ENCODE data around the gene RNASET2.
"Not testable (repeated sequence)": the region's sequence is repeated elsewhere in the genome, so short reads cannot be mapped to it uniquely, and the experiment has no call there.

RNASET2 gene

DNA sequence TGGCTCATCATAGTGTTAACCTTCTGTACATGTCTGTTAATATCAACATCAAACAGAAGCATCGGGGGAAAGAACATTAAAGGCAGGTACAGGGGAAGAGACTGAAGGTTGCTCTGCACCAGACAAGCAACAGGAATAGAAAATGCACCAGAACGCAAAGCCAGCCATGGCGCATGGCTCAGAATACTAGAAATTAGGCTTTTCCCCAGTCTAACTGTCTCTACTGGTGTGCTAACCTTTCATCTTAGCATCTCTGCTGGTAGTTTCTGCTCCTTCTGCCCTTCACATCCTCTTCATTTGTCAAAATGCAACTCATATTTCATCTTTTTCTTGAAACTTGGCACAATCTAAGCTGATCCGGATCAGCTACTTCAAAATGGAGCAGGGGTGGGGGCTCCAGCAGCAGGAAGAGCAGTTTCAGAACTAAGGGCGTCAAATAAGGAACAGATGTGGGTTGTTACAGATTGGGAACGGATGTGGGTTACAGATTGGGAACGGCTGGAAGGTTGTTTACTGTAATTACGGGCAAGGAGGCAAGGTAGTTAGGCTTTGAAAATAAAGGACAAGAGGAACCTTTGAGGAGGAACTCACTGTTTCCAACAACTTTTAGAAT is 13.1 kb upstream of the RNASET2 start:
- no peak for DNase-seq

DNA sequence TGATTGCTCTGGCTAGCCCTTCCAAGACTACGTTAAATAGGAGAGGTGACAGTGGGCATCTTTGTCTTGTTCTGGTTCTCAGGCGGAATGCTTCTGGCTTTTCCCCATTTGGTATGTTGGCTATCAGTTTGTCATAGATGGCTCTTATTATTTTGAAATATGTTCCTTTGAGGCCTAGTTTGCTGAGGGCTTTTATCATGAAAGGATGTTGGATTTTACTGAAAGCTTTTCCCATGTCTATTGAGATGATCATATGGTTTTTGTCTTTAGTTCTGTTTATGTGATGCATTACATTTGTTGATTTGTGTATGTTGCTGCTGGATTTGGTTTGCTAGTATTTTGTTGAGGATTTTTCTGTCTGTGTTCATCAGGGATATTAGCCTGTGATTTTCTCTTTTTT is 9.9 kb upstream of the RNASET2 start:
- DNase-seq = no peak

DNA sequence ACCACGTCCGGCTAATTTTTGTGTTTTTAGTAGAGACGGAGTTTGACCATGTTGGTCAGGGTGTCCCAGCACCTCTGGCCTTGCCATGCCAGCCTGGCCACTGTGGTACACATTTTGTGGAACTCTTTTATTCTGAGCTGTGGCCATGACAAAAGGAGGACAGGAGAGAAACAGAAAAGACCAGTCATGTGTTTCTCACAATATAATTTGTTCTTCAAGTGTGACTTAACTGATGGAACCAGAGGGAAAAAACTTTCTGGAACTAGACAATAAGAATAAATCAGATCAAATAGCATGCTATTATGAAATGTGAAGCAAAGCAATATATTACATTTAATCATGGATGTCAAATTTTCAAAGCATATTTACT is 4.2 kb upstream of the RNASET2 start:
- no peak for DNase-seq

DNA sequence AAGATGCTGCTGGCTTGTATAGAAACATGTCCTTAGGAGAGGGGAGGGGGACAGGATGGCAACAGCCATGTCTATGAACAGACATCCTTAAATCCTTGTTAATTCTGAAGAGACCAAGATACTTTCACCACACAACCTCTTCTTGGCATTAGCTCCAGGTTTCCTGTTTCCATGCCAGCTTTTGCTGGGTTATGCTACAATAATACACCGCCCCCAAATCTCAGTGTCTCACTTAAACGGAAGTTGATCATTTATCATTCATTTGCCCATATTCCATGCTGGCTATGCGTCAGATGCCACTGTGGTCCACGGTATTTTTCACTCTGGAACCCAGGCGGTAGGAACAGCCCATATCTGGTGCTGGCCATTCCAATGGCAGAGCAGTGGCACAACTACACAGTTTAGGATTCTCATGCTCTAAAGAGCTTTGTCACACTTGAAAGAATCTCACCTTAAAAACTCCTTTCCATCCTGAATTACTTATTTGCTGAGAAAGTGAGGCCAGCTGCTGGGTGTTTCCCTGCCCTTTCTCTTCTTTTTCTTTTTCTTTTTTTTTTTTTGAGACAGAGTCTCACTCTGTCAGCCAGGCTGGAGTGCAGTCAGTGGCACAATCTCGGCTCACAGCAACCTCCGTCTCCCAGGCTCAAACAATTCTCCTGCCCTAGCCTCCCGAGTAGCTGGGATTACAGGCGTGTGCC is 3.7 kb upstream of the RNASET2 start:
- no peak for DNase-seq

DNA sequence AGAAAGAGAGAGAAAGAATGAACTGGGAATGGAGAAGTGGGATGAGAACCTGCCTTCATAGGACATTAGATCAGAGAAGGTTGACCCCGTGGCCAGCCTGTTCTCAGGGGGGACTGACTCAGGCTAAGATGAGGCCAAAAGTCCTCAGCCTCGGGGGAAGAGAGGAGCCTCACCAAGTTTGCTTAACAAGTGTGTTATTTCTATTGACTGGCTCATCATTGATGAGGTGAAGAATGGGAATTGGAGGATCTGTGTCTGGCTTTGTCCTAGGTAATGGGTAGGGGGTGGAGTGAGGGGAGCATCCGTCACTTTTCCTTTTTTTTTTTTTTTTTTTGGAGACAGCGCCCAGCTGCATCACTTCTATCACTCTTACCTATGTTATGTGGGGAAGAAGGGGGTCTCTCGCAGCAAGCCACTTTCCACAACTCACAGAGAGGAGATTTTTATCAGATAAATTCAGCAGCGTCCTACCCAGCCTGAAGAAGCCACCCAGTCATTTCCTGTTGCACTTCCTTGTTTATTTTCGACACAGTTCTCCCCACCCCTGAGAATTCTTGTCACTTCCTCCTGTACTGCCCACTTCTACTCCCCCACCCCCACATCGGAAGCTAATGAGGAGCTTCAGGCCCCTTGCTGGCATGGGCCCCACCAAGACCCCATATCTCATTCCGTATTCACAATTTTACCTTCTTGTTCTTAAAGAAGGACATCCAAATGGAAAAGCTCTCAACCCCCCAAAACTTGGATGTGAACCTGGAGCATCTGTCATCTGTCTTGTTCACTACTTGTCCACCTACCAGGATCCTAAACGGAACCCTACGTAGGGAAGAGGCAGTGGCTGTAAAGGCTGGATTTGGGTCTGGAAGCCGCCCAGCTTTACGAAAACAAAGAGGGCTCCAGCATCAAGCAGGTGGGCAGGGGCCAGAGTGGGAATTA is 2.8 kb upstream of the RNASET2 start:
- no peak for DNase-seq

DNA sequence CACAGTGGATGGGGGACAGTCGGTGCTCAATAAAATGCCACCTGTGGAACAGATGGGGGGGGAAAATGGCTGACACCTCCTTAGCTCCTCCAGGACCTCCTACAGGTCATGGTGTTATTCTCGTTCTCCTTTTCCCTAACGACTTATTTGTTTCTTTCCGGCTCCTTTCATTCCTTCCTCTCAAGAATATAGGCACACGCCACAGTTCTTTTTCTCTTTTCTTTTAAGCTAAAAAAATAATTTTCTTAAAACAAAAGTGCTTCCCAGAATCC is 1.4 kb upstream of the RNASET2 start:
- no peak for DNase-seq

DNA sequence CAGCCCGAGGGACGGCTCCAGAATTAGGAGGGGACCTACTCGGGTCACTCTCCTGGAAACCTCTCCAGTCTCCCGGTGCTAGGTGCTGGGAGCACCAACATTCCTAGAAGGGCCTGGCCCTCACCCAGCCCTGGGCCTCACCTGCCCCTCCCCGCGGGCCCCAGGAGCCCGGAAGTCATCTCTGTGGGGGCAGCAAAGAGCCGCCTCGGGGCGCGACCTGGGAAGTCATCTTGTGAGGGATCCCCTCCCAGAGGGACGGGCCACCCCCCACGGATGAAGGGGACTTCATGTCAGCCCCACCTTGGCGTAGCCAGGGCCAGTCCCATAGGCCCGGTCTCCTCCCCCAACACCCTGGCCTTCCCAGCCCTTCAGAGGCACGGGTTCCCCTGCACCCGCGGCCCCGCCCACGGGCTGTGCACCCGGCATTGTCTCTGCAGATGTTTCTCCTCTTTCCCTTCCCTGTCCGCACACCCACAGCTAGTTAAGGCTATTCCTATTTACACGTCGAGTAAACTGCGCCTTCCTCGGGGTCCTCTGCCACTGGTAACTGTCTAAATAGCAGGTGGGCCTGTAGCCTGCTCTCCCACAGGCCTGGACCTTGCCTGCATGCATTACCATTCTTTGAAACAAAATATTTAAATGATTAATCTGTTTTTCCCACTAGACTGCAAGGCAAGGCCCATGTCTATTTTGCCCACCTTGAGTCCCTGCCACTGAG is 896 bp upstream of the RNASET2 start:
- DNase-seq = no peak

DNA sequence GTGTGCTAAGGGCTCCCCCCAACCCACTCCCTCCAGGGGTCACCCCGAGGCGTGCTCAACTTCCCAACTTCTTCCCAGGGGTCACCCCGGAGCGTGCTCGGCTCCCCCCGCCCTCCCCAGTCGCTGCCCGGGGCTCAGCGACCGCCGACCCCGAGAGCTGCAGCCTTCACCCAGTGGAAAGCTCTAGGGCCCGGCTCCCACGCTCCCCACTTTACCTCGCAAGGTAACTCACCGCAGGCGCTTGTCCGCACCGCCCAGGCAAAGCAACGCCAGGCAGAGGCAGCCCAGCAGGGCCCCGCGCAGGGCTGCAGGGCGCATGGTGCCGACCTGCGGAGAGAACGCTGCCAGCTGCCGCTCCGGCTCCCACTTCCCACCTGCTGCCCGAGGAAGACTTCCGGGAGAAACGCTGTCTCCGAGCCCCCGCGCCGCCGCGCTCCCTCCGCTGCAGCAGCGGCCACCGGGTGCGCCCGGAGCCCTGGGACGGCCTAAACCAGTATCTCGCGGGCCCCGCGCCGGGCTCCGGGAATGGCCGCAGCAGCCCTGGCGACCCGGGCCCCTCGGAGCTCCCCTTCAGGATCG is 396 bp downstream of the RNASET2 start:
- DNase-seq = no peak

DNA sequence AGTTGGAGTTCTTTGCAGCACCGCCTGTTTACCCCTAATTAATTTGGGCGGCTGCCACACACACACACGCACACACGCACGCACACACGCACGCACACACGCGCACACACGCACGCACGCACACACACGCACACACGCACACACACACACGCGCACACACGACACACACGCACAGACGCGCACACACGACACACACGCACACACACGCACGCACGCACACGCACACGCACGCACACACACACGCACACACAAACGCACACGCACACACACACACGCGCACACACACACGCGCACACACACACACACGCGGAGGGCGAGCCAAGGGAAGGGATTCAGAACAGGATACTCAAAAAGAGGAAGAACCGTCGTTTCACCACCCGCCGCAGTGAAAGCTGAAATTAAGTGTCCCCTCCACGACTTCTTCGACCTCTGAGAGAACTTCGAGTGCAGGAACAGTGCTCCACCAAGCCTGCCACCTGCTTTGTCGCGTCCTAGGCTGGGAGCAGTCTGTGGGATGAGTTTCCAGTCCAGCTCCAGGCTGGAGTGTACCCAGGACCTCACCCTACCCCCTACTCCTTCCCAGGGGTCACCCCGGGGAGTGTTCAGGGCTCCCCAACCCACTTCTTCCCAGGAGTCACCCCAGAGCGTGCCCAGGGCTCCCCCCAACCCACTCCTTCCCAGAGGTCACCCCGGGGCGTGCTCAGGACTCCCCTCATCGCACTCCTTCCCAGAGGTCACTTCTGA is 1.1 kb downstream of the RNASET2 start:
- DNase-seq = no peak

DNA sequence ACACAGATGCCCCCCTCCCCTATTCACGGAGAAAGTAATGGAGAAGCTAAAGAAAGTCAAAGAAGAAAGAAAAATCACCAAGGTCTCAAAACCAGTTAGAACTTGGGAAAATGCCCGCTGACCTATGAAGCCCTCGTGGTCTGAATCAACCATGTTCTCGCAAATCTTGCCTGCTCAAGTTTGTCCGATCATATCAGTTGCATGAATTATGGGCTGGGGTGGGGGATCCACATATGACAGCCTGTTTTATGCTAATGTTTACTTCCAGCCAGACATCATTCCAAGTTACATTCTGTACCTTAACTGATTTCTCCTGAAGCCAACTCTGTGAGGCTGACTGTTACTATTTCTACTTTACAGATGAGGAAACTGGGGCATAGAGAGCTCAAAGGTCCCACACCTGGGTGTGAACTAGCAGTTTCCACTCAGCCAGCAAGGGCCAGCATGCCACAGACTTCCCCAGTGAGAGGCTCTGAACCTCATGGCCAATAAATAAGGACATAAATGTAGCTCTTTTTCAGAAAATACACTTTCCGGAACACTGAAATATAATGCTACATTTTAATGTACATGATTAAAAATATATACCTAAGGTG is 2.1 kb downstream of the RNASET2 start:
- DNase-seq = no peak

DNA sequence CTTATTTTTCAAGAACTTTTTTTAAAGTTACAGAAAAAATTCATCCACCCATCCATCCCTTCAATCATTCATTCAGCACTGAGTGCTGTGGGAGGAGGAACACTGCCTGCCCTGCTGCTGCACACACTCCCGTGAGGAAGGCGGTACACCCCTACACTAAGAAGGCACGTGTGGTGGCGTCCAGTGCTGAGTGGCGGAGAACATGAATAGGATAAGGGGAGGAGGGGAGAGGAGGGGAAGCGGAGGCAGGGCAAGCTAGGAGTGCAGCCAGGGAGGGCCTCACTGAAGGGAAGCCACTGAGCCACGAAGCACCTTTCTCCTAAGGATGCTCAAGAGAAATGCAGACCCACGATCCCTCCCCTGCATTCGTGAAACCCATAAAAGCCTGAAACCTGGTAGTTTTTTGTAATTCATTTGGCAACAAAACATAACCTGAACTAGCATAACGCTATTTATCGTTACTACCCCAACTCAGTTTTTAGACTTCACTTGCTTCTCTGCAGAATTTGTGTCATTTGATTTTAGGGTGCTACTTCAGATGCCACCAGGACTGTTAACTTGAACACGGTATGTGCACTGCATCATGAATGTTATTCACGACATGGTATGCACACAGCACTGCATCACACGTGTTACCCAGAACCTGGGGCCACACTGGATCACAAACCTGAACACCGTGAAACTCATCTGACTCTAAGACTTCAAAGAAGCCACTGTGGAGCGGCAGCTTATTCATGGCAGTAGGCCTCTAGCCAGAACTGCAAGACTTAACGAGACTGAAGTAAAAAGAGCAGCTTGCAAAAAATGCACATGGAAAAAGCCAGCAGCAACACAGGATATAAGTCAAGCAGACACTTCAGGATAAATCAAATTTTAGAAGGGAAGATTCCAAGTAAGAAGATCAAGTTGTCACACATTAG is 3.5 kb downstream of the RNASET2 start:
- no peak for DNase-seq

DNA sequence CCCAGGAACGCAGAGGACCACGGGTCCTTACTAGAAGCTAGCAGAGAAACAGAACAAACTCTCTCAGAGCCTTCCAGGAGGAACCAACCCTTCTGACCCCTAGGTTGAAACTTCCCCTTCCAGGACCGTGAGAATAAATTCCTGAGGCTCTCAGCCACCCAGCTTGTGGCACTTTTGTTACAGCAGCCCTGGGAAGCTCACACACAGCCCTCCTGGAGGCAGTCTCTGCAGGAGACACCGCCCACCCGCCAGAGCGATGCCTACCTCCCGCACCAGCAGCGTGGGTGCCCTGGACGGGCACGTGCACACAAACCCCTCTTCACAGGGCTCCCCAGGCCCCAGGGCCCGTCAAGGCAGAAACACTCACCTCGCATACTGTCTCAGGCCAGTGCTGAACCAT is 4.2 kb downstream of the RNASET2 start:
- DNase-seq = no peak

DNA sequence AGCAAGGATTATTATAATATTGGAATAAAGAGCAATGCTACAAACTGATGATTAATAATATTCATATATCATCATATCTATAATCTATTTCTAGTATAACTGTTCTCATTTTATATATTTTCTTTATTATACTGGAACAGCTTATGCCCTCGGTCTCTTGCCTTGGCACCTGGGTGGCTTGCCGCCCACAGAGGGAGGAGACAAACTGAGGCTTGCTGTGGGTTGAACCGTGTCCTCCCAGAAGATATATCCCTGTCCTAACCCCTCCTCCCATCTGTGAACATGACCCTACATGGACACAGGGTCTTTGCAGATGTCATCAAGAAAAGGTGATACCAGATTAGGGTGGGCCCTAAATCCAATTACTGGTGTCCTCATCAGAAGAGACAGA is 4.7 kb downstream of the RNASET2 start:
- no peak for DNase-seq

DNA sequence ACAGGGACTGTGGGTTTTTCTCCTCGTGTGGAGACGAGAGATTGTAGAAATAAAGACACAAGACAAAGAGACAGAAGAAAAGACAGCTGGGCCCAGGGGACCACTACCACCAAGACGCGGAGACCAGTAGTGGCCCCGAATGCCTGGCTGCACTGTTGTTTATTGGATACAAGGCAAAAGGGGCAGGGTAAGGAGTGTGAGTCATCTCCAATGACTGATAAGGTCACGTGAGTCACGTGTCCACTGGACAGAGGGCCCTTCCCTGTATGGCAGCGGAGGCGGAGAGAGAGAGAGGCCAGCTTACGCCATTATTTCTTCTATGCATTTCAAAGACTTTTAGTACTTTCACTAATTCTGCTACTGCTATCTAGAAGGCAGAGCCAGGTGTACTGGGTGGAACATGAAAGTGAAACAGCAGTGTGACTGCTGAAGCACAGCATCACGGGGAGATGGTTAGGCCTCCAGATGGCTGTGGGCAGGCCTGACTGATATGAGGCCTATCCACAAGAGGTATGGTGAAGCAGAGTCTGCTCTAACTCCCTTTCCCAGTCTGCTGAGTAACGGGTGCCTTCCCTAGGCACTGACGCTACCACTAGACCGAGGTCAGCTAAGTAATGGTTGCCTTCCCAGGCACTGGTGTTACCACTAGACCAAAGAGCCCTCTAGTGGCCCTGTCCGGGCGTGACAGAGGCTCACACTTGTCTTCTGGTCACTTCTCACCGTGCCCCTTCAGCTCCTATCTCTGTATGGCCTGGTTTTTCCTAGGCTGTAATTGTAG is 5.3 kb downstream of the RNASET2 start:
- not testable (repeated sequence) for DNase-seq

DNA sequence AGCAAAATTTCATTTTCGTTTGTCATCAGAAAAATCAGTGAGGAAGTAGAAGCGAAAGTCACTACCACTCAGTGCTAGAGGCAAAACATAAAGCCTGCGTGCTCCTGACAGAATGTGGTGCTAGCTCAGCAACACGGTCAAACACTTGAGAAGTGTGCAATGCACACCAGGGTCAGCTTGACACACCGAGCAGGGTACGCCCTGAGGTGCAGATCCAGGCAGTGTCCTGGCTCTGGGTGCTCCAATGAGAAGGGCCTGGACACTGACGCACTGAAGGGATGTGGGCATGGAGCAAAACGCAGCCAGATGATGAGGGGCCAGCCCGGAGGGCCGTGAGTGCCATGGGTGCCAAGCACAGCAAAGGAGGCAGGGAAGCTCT is 5.9 kb downstream of the RNASET2 start:
- no peak for DNase-seq

DNA sequence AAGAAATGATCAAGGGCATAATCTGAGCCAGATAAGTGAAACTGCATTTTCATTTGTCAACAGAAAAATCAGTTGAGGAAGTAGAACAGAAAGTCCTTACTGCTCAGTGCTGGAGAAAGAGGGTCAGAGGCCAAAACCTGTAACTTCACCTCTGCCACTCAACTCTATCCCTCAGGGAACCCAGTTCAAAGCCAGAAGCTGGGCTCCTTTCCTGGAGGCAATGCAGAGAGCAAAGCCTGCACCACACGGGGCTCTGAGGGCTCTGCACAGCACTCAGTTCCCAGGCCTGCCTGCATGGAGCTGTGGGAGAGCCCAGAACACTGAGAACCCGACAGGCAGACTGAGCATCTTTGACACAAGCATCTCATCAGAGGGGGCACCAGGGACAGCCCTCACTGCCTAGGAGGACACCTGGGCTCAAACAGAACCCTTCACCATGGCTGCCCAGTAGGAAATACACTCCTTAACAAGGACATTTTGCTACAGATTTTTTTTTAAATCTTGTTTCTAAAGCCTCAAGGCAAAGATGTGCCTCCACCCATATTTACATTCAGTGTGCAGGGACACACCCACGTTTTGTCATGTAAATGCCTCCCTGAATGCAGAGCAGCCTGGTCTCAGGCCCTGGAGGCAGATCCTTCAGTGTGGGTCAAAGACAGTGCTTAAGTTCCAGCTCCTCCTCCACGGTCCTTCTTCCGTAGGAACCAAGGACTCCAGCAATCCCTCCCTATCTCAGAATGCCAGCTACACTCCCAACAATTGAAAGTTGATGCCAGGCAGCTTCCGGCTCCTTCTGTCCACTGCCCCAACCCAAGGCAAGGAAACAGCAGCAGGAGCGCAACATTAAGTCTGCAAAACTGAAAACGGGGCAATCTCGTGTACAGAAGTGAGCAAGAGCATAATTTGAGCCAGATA is 6.6 kb downstream of the RNASET2 start:
- DNase-seq = no peak

DNA sequence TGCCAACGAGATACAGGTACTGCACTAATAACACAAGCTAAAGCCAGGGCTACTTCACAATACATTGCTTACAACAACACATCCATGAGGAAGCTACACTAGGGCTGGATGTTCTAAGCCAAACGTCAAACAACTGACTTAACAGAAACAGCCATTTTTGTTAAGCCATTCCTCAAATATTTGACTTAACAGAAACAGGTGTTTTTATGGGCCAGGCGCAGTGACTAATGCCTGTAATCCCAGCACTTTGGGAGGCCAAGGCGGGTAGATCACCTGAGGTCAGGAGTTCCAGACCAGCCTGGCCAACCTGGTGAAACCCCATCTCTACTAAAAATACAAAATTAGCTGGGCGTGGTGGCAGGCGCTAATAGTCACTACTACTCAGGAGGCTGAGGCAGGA is 7.6 kb downstream of the RNASET2 start:
- DNase-seq = not testable (repeated sequence)

DNA sequence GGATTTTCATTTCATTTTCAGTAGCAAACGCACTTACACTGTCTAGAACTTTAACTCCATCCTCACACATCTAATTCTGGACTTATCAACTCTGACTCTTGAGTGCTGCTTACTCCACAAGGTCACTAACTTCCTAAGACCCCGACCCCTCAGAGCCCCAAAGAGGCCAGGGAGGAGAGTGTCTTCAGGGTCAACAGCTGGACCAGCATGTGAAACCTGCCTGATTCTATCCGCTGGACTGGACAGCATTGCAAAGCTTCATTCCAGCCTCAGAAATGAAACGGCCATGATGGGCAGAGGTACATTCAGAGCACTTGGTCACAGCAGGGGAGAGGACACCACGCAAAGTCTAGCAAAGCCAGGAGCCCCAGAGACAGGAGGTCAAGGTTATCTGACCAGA is 9.1 kb downstream of the RNASET2 start:
- DNase-seq = no peak

DNA sequence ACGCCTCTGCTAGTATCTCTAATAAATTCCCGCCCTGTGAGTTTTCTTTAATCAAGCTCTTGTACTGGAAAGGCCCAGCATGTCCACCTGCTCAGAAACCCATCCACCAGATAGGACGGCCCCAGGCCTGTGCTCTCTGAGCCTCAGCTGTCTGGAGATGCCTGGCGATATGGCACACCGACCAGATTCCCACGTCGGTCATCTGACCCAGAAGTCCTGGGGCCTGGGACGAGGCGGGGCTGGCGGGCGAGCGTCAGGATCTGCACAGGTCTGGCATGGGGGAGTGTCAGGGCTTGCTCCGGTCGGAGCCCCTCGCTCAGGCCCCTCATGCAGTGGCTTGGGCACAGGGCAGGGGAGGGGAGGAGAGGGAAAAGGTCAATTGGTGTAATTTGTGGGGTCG is 10.2 kb downstream of the RNASET2 start:
- no peak for DNase-seq
